Cortex of kidney (tissue), 1 donor: ENCODE results near the gene SLC52A3.
"Not testable (repeated sequence)": the region's sequence is repeated elsewhere in the genome, so short reads cannot be mapped to it uniquely, and the experiment has no call there.

Source experiments
- DNase-seq: peaks from one replicate; lab custom pipeline; 2025; lab: John Stamatoyannopoulos, UW

Gene SLC52A3

DNA sequence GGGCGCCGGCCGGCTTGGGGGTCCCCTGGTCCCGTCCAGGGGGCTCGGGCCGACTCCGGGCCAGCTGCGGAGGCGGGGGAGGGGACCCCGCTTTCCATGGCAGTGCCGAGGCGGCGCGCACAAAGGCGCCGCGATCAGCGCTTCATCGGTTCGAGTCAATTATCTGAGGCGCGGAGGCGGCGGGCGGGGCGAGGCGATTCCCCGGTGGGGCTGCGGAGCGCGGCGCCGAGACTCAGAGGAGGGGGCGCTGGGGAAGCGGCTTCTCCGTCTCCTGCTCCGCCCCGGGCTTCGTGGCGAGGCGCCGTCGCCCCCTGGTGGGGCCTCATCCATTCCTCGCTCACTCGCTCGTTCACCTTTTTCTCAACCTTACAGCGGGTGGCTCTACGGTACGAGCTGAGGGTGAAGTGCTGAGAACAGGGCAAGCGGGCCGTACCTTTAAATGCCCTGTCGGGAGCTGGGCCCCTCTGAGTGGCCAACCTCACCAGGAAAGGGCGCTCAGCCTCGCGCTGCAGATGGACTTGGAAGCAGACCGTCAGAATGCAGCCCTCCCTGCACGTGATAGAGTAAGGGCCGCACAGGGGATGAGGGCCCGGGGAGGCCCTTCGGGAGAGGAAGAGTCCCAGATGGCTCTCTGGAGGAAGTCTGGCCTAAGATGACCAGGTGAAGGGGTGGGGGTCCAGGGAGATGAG, 39.9 kb downstream of the SLC52A3 start:
- DNase-seq: no peak

GRCh38 chr20:726160-726559, 42.1 kb downstream of the SLC52A3 start:
- DNase-seq: no peak

GRCh38 chr20:725491-725890, 42.8 kb downstream of the SLC52A3 start:
- no peak for DNase-seq

- DNase-seq: not testable (repeated sequence)
These were observed 43.5 kb downstream of the SLC52A3 start for GRCh38 chr20:724797-725196.

- DNase-seq: no peak
These were observed 44.5 kb downstream of the SLC52A3 start for GRCh38 chr20:723756-724155.

DNA sequence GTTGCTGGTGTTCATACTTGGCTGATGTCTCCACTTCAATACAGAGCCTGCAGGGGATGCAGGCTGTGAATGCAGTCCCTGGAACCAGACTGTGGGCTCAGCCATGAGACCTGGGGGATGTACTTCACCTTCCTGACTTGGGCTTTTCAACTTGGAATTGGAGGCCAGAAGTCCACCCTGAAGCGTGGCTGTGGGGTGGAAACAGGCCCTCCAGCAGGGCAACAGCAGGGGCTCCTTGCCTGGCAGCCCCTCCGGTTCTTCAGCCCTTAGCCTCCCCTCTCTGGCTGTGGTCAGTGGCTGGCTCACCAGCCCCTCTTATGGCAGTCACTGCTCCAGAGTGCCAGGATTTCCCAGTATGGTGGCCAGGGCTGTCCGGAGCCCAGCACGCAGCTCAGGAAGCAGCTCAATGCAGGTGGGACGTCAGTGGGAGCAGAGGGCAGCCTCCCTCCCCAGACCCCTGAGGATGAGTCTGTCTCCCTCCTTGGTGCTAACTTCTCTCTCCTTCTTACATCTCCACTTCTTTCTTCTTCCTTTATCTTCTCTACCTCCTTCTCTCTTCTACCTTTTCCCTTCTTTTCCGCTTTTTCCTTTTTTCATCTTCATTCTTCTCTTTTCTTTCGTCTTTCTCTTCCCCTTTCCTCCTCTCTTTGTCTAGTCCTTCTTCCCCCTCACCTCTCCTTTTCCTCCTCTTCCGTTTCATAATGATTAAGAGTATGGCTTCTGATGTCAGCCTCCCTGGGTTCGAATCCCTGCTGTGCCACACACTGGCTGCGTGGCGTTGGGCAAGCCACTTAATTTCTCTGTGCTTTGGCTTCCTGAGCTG, 45.3 kb downstream of the SLC52A3 start:
- DNase-seq: no peak

- no peak for DNase-seq
These were observed 46.4 kb downstream of the SLC52A3 start for GRCh38 chr20:721876-722275.

DNA sequence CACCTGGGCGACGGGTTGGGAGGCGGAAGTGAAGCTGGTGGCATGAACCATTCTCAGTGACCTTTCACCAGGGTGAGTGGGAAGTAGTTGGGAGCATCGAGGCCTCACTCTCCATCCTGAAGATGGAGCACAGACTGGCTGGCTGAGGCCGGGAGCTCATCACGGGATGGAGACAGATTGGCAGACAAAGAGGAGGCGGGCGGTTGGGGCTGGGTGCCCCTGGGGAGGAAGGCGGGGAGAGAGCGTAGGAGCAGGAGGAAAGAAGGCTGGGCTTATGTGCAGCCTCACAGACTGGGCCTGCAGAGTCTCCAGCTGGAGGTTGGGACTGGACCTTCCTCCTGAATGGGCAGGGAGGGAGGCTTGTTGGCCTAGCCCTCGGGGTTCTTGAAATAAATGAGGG, 48.5 kb downstream of the SLC52A3 start:
- no peak for DNase-seq

GRCh38 chr20:719068-719467, 49.2 kb downstream of the SLC52A3 start:
- DNase-seq: no peak

DNA sequence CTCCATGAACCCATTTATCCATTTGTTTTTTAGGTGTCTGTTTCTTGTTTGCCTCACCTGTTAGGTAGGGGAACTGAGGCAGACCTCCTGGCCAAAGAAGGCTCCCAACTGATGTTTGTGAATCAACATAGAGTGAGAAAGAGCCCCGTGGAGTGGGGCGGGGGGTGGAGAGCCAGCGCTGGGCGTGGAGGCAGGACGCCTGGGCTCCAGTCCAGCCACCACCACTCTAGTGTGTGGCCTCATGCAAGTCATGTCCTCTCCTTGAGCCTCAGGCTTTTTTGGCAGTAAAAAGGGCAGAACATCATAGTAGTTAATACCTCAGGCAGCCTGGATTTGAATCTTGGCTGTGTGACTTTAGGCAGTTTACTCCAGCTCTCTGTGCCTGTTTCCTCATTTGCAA, 50.5 kb downstream of the SLC52A3 start:
- no peak for DNase-seq

DNA sequence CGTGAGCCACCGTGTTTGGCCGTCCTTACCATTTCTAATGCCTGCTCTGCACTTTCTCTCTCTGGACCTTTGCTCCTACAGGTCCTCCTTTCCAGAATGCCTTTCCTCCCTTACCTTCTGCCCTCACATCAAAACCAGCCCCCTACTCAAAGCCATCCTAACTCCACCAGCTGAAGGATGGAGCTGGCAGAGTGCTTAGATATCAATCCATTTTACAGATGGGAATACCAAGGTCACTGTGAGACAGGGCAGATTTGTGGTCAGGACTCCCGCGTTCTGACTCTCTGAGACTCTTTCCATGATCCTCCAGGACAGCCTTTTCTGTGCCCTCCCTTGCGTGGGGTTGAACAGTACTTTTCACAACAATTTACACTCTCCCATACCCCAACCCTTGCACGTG, 51.0 kb downstream of the SLC52A3 start:
- DNase-seq: no peak

- DNase-seq: no peak
These were observed 53.8 kb downstream of the SLC52A3 start for GRCh38 chr20:714453-714852.

GRCh38 chr20:711576-711975, 56.7 kb downstream of the SLC52A3 start:
- DNase-seq: no peak

GRCh38 chr20:710780-711450, 57.4 kb downstream of the SLC52A3 start:
- DNase-seq: no peak
